Measurements from ENCODE around the gene ARHGAP33. TPM values are rescaled to one million over a fixed set of nuclear protein-coding genes. Genes with fewer than 3 reads are reported as not detected.

The ARHGAP33 gene
- total RNA-seq, 1 donor from 2014 or later, result 26.4 TPM

DNA sequence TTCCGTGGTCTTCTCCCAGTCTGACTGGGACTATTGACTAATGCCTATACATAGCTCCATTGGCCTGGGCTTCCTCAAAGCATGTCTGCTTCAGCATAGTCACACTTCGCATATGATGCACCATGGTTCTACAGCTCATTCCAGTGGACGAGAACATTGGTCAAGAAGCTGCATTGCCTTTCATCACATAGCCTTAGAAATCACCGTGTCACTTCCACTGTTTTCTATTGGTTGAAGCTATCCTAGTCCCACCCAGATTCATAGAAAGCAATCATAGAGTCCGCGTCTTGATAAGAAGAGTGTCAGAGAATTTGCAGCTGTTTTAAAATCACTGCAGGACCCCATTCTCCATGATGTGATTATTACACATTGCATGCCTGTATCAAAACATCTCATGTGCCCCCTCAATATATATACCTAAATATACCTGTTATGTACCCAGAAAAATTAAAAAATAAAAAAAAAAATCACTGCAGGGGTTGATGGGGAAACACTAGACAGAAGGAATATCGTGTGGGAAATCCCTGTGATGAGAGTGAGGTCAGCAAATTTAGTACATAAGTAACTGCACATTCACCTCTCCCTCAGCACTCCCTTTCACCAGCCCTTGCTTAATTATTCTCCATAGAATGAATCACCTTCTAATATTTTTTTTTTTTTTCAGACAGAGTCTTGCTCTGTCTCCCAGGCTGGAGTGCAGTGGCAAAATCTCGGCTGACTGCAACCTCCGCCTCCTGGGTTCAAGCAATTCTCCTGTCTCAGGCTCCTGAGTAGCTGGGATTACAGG lies 2.2 kb upstream of the ARHGAP33 start:
- Mint-ChIP-seq H3K27me3 (no peaks in the 10 kb centered on the region), H3K4me3 (no peak overlapping the region), H3K9me3 (no peaks in the 10 kb centered on the region), H3K27ac (no peak overlapping the region), H3K36me3 (ENCODE audit: low read depth) (peaks cover 9% of the 10 kb centered on the region), H3K4me1 (peaks cover 24% of the 10 kb centered on the region)
- intact Hi-C loops (cut with micrococcal nuclease), result no loop called here
- no peak for DNase-seq

DNA sequence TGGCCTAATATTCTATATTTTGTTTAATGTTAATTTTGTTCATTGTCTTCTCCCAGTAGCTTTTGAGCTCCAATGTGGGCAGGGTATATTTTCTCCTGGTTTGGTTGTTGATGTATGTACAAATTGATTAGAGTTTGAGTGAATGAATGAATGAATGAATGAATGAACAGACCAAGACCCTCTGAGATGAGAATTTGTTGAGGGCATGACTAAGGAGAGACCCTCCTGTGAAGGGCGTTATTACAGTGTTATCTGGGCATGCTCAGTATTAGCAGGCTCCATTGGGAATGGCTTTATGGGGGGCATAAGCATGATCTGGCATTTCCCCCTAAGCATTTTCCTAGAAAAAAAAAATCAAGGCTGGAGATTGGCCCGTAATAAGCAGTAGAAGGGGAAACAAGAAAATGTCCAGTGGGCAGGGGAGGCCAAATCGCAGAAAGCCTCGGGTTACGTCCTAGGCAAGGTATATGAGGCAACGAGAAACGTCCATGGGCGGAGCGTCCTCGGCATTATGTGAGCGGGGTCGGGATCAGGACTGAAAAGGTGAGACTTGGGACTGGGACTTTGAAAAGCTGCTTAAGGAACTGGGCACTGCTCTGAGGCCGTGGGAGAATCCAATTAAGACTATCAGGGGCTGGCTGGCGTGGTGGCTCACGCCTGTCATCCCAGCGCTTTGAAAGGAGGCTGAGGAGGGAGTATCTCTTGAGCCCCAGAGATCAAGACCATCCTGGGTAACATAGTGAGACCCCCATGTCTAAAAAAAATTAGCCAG lies 904 bp upstream of the ARHGAP33 start:
- Mint-ChIP-seq H3K9me3 (no peaks in the 10 kb centered on the region), H3K4me3 (peak overlapping the region; percentile 88)
- no peak for DNase-seq

DNA sequence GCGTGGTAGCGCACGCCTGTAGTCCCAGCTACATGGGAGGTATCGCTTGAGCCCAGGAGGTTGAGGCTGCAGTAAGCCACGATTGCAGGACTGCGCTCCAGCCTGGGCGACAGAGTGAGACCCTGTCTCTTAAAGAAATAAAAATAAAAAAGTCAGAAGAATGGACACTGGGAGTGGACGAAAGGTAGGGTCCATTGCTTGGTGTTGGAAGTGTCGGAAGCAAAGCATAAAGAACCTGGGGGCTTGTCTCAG lies 392 bp upstream of the ARHGAP33 start:
- Mint-ChIP-seq H3K36me3 (ENCODE audit: low read depth) (peaks cover 10% of the 10 kb centered on the region), H3K4me3 (peak overlapping the region; percentile 88), H3K9me3 (no peaks in the 10 kb centered on the region), H3K27ac (peak overlapping the region; percentile 52), H3K4me1 (peaks cover 26% of the 10 kb centered on the region), H3K27me3 (no peaks in the 10 kb centered on the region)
- intact Hi-C loops (cut with micrococcal nuclease), result loop anchor here (1.0 to 5.0 kb wide), 6 partner anchors 17 to 156 kb away; partner anchors contain the start of genes APLP1, PROSER3, PSENEN and U2AF1L4
- no peak for DNase-seq

More for the DNA sequence above, 904 bp upstream of the ARHGAP33 start:
- Mint-ChIP-seq H3K4me1 (peaks cover 26% of the 10 kb centered on the region), H3K27ac (no peak overlapping the region), H3K36me3 (ENCODE audit: low read depth) (peaks cover 8% of the 10 kb centered on the region), H3K27me3 (no peaks in the 10 kb centered on the region)
- intact Hi-C loops (cut with micrococcal nuclease), result loop anchor here (1.0 to 5.0 kb wide), 6 partner anchors 16 to 157 kb away; partner anchors contain the start of genes APLP1, PROSER3, PSENEN and U2AF1L4

DNA sequence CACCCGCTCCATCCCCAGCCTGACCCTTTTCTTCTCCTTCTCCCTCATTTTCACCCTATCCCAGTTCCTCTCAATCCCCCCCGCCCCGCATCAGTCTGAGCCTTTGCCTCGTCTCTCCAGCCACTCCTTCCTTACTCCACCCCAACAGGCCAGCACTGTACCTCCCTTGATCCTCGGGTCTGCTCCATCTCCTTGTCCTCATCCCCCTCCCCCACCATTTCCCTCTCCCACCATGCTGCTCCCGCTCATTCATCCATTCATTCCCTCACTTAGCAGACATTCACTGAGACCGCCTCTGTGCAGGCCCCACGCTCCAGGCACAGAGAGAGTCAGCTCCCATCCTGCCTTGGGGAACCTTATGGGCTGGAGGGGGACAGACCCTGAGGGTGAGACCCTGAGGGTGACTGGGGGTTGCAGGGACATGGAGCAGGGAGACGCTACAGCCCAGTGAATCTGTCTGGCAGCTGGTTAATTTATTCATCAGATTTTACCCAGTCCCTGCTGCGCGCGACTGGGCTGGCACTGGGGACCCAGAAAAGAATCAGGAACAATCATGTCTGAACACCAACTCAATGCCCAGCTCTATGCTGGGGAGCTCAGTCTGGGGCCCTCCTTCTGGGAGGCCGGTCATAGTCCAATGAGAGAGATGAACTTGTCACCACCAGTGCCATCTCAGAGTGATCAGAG lies 881 bp downstream of the ARHGAP33 start:
- H3K36me3 Mint-ChIP-seq (ENCODE audit: low read depth), result peaks cover 11% of the 10 kb centered on the region
- intact Hi-C loops (cut with micrococcal nuclease), result loop anchor here (5.0 kb wide), 1 partner anchor 91 kb away; the partner anchor contains the start of gene APLP1
- H3K4me3 Mint-ChIP-seq, result peak overlapping the region; percentile 88
- no peaks in the 10 kb centered on the region for H3K9me3 Mint-ChIP-seq
- DNase-seq, result no peak
- no peaks in the 10 kb centered on the region for H3K27me3 Mint-ChIP-seq
- H3K27ac Mint-ChIP-seq, result peak overlapping the region; percentile 71
- H3K4me1 Mint-ChIP-seq, result peaks cover 26% of the 10 kb centered on the region

DNA sequence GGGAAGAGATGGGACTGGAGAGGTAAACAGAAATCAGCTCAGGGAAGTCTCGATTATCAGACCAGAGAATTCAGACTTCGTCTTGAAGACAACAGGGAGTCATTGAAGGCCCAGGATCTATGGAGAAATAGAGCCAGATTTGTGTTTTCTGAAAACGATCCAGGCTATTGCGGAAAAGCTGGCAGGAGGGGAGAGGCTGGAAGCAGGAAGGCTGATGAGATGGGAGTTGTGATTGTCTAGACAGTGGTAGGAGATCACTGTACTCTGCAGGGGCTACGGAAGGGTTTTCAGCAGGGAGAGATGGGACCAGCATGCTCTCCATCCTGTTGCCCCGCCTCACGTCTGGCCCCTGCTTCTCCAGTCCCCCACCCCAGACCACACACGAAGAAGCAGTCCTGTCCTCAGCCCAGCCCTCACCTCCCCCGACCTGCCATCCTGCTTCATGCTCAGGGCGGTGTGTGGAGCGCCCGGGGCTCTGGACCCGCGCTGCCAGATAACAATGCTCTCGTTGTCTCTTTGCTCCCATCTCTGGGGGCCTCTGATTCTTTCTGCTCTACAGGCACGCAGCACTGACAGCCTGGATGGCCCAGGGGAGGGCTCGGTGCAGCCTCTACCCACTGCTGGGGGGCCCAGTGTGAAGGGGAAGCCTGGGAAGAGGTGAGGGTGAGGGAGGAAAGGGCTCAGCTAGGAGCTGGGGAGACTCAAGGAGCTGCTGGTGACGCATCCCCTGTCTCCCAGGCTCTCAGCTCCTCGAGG lies 1.9 kb downstream of the ARHGAP33 start:
- H3K9me3 Mint-ChIP-seq, result no peaks in the 10 kb centered on the region
- H3K4me1 Mint-ChIP-seq, result peaks cover 26% of the 10 kb centered on the region
- peak overlapping the region; percentile 88 for H3K4me3 Mint-ChIP-seq
- DNase-seq, result no peak
- H3K36me3 Mint-ChIP-seq (ENCODE audit: low read depth), result peaks cover 16% of the 10 kb centered on the region
- intact Hi-C loops (cut with micrococcal nuclease), result loop anchor here (5.0 kb wide), 1 partner anchor 90 kb away; the partner anchor contains the start of gene APLP1
- H3K27me3 Mint-ChIP-seq, result no peaks in the 10 kb centered on the region
- peak overlapping the region; percentile 16 for H3K27ac Mint-ChIP-seq

DNA sequence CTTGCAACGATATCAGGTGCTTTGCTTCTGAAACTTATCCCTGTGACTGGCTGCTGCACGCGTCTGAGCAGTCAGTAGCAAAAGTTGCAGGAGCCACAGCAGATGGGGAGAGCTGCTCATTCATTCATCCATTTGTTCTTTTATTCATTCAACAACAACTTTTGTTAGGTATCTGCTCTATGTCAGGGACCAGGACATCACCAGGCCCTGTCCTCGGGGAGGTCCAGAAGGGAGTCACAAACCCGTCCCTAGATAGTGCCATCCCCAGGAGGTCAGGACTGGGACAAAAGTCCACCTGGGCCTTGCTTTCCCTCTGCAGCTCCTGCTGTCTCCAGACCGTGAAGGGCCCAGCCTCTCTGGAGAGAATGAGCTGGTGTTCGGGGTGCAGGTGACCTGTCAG lies 2.6 kb downstream of the ARHGAP33 start:
- intact Hi-C loops (cut with micrococcal nuclease), result loop anchor here (5.0 kb wide), 1 partner anchor 89 kb away; the partner anchor contains the start of gene APLP1
- Mint-ChIP-seq H3K27ac (no peak overlapping the region), H3K4me1 (peaks cover 26% of the 10 kb centered on the region), H3K9me3 (no peaks in the 10 kb centered on the region), H3K36me3 (ENCODE audit: low read depth) (peaks cover 19% of the 10 kb centered on the region), H3K4me3 (no peak overlapping the region), H3K27me3 (no peaks in the 10 kb centered on the region)
- DNase-seq, result no peak

DNA sequence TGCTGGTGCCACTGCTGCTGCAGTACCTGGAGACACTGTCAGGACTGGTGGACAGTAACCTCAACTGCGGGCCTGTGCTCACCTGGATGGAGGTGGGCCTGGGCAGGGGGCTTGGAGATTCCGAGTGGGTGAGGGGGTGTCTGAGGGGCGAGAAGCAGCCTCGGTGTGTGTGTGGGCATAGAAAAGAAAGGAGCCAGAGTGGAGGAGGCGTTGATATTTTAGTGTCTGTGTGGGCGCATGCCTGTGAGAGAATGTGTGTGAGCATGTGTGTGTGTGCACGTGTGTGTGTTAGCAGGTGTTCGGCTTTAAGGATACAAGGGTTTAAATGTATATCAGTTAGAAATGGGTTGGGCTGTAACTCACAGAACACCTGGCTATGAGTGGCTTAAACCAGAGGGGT lies 3.7 kb downstream of the ARHGAP33 start:
- no peak overlapping the region for H3K4me3 Mint-ChIP-seq

DNA sequence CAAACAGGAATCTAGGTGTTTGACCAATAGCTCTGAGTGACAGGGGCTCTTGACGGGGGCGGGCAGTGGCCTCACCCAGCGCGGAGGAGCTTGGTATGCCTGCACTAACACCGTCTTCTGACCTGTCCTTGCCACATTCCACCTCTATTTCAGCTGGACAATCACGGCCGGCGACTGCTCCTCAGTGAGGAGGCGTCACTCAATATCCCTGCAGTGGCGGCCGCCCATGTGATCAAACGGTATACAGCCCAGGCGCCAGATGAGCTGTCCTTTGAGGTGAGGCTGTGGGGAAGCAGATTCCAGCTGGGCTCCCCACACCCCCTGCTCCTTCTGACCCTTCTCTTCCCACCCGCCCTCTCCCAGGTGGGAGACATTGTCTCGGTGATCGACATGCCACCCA lies 4.7 kb downstream of the ARHGAP33 start:
- Mint-ChIP-seq H3K36me3 (ENCODE audit: low read depth) (peaks cover 26% of the 10 kb centered on the region), H3K4me3 (no peak overlapping the region), H3K4me1 (peaks cover 18% of the 10 kb centered on the region), H3K27ac (no peak overlapping the region), H3K9me3 (no peaks in the 10 kb centered on the region), H3K27me3 (no peaks in the 10 kb centered on the region)
- DNase-seq, result no peak
- intact Hi-C loops (cut with micrococcal nuclease), result no loop called here

More for the DNA sequence above, 3.7 kb downstream of the ARHGAP33 start:
- Mint-ChIP-seq H3K9me3 (no peaks in the 10 kb centered on the region), H3K27me3 (no peaks in the 10 kb centered on the region), H3K27ac (no peak overlapping the region), H3K4me1 (peaks cover 26% of the 10 kb centered on the region), H3K36me3 (ENCODE audit: low read depth) (peaks cover 26% of the 10 kb centered on the region)
- DNase-seq, result no peak
- intact Hi-C loops (cut with micrococcal nuclease), result loop anchor here (5.0 kb wide), 1 partner anchor 88 kb away; the partner anchor contains the start of gene APLP1

DNA sequence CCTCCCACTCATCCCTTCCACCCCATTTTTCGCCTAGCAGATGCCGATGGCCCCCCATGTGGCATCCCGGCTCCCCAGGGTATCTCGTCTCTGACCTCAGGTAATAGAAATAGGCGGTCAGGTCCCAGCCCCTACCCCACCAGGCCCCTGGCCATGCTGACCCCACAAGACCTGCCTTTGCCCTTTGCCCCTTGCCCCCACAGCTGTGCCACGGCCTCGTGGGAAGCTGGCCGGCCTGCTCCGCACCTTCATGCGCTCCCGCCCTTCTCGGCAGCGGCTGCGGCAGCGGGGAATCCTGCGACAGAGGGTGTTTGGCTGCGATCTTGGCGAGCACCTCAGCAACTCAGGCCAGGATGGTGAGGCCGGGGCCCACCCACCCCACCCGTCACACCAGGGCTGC lies 5.4 kb downstream of the ARHGAP33 start:
- no peak for DNase-seq
- Mint-ChIP-seq H3K4me3 (no peak overlapping the region), H3K36me3 (ENCODE audit: low read depth) (peaks cover 27% of the 10 kb centered on the region), H3K4me1 (peaks cover 17% of the 10 kb centered on the region), H3K27me3 (no peaks in the 10 kb centered on the region), H3K9me3 (no peaks in the 10 kb centered on the region), H3K27ac (no peak overlapping the region)
- intact Hi-C loops (cut with micrococcal nuclease), result no loop called here

DNA sequence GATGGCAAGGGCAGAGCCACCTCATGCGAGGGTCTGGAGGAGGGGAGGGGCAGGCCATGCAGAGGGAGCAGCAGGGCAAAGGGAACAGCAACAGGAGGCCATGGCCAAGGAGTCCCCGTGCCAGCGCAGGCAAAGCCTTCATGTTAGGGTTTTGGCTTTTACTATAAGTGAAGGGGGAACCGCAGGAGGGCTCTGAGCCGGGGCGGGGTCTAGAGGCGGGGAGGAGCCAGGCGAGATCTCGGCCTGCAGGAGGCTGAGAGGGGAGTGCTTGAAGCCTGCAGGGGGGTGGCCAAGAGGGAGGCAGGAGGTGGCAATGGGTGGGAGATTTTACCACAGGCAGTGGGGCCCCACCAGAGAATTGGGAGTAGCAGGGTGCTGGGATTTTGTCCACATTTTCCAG lies 6.3 kb downstream of the ARHGAP33 start:
- H3K4me1 Mint-ChIP-seq, result peaks cover 11% of the 10 kb centered on the region
- no peak overlapping the region for H3K4me3 Mint-ChIP-seq
- peaks cover 28% of the 10 kb centered on the region for H3K36me3 Mint-ChIP-seq (ENCODE audit: low read depth)
- no peaks in the 10 kb centered on the region for H3K9me3 Mint-ChIP-seq
- intact Hi-C loops (cut with micrococcal nuclease), result no loop called here
- H3K27me3 Mint-ChIP-seq, result no peaks in the 10 kb centered on the region
- H3K27ac Mint-ChIP-seq, result no peak overlapping the region
- DNase-seq, result no peak

DNA sequence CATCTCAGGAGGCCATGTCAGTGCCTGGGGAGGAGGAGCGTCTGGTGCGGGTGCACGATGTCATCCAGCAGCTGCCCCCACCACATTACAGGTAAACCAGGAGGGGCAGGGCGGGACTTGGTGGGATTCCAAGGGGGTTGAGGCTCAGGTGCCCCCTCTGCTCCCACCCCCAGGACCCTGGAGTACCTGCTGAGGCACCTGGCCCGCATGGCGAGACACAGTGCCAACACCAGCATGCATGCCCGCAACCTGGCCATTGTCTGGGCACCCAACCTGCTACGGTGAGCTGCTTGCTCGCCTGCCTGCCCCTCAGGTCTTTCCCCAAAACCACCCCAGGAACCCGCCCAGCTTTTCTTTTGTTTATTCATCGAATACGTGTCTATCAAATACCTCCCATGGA lies 7.2 kb downstream of the ARHGAP33 start:
- Mint-ChIP-seq H3K36me3 (ENCODE audit: low read depth) (peaks cover 28% of the 10 kb centered on the region), H3K4me3 (no peak overlapping the region), H3K4me1 (peaks cover 2% of the 10 kb centered on the region), H3K27ac (no peak overlapping the region), H3K9me3 (no peaks in the 10 kb centered on the region), H3K27me3 (no peaks in the 10 kb centered on the region)
- DNase-seq, result no peak
- intact Hi-C loops (cut with micrococcal nuclease), result no loop called here

DNA sequence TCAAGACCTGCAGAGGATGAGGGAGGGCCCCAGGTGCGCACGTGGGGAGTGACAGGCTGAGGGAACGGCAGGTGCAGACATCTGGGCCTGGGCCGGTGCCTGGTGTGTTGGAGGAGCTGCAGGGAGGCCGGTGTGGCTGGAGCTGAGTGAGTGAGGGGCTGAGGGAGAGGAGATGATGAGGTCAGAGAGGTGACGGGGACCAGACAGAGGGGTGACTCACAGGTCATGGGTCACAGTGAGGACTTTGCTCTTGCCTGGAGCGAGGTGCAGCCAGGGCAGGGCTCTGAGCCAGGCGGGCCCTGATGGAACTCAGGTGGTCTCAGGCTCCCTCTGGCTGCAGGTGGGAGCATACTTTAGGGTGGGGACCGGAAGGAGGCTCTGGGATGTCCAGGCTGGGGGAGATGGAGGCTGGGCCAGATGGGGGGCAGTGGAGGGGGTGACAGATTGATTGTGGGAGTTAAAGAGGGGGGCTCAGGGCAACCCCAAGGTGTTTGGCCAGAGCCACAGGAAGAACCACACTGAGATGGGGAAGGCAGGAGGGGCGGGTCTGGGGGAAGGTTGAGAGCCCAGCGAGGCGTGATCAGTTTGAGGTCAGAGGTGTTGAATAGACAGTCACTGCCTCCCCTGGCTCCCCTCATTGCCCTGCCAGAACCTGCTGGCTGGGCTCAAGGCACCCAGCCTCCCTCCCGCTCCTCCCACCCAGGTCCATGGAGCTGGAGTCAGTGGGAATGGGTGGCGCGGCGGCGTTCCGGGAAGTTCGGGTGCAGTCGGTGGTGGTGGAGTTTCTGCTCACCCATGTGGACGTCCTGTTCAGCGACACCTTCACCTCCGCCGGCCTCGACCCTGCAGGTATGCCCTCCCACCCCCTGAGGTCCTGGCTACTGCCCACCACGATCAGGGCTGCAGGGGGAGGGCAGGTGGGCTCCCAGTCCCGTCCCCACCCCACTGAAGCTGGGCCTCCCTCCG lies 8.4 kb downstream of the ARHGAP33 start:
- Mint-ChIP-seq H3K27ac (no peak overlapping the region), H3K9me3 (no peaks in the 10 kb centered on the region), H3K36me3 (ENCODE audit: low read depth) (peaks cover 26% of the 10 kb centered on the region), H3K27me3 (no peaks in the 10 kb centered on the region), H3K4me1 (peaks cover 2% of the 10 kb centered on the region), H3K4me3 (no peak overlapping the region)
- no peak for DNase-seq
- intact Hi-C loops (cut with micrococcal nuclease), result no loop called here

All from activated CD4-positive, alpha-beta T cell treated with anti-CD3 and anti-CD28 coated beads, Interleukin-2, amount 10 ng/mL, durations not matched to agents 24 days and 14 days (primary cell).